ENCODE data around the gene FRY.

Gene FRY

GRCh38 chr13:32173881-32174280 lies 142.3 kb downstream of the FRY start:
- no peak for TF ChIP-seq Cebpa-rat (IDR thresholded peaks at IDR 0.05)
- Histone ChIP-seq H4K20me1 (no peaks in the 10 kb centered on the region), H3K27ac (no peak overlapping the region), H3K27me3 (no peaks in the 10 kb centered on the region), H3K9ac (no peak overlapping the region), H3K4me1 (no peaks in the 10 kb centered on the region), H3K36me3 (no peaks in the 10 kb centered on the region), H3K4me3 (no peak overlapping the region), H3K9me3 (no peaks in the 10 kb centered on the region), H3K4me2 (no peak overlapping the region)

- Histone ChIP-seq H3K9me3 (no peaks in the 10 kb centered on the region), H3K36me3 (no peaks in the 10 kb centered on the region), H3K27ac (no peak overlapping the region), H3K9ac (no peak overlapping the region), H3K4me2 (no peak overlapping the region), H3K4me3 (no peak overlapping the region), H4K20me1 (no peaks in the 10 kb centered on the region), H3K27me3 (no peaks in the 10 kb centered on the region), H3K4me1 (no peaks in the 10 kb centered on the region)
- TF ChIP-seq Cebpa-rat (IDR thresholded peaks at IDR 0.05): no peak
These were observed 142.8 kb downstream of the FRY start for GRCh38 chr13:32174366-32174765.

GRCh38 chr13:32175307-32175706 lies 143.7 kb downstream of the FRY start:
- Histone ChIP-seq H3K27ac (no peak overlapping the region), H3K4me2 (no peak overlapping the region), H3K4me3 (no peak overlapping the region), H3K9ac (no peak overlapping the region), H4K20me1 (no peaks in the 10 kb centered on the region), H3K36me3 (no peaks in the 10 kb centered on the region), H3K4me1 (no peaks in the 10 kb centered on the region), H3K27me3 (no peaks in the 10 kb centered on the region), H3K9me3 (no peaks in the 10 kb centered on the region)
- TF ChIP-seq Cebpa-rat (IDR thresholded peaks at IDR 0.05): no peak

- no peaks in the 10 kb centered on the region for H3K36me3 ChIP-seq
- no peaks in the 10 kb centered on the region for H3K4me1 ChIP-seq
- no peak overlapping the region for H3K27ac ChIP-seq
- no peak overlapping the region for H3K4me2 ChIP-seq
- H3K27me3 ChIP-seq: no peaks in the 10 kb centered on the region
- H3K9me3 ChIP-seq: no peaks in the 10 kb centered on the region
- H4K20me1 ChIP-seq: no peaks in the 10 kb centered on the region
- no peak for TF ChIP-seq Cebpa-rat (IDR thresholded peaks at IDR 0.05)
- H3K4me3 ChIP-seq: no peak overlapping the region
- H3K9ac ChIP-seq: no peak overlapping the region
These were observed 144.4 kb downstream of the FRY start for GRCh38 chr13:32175943-32176342.

GRCh38 chr13:32176696-32177095 lies 145.1 kb downstream of the FRY start:
- no peak for TF ChIP-seq Cebpa-rat (IDR thresholded peaks at IDR 0.05)
- Histone ChIP-seq H3K4me3 (no peak overlapping the region), H4K20me1 (no peaks in the 10 kb centered on the region), H3K27me3 (no peaks in the 10 kb centered on the region), H3K9me3 (no peaks in the 10 kb centered on the region), H3K9ac (no peak overlapping the region), H3K4me2 (no peak overlapping the region), H3K36me3 (no peaks in the 10 kb centered on the region), H3K27ac (no peak overlapping the region), H3K4me1 (no peaks in the 10 kb centered on the region)

GRCh38 chr13:32178763-32179162 lies 147.2 kb downstream of the FRY start:
- Histone ChIP-seq H3K27ac (no peak overlapping the region), H3K4me1 (no peaks in the 10 kb centered on the region), H3K4me2 (no peak overlapping the region), H3K9me3 (no peaks in the 10 kb centered on the region), H3K36me3 (no peaks in the 10 kb centered on the region), H3K27me3 (no peaks in the 10 kb centered on the region), H3K4me3 (no peak overlapping the region), H4K20me1 (no peaks in the 10 kb centered on the region), H3K9ac (no peak overlapping the region)
- TF ChIP-seq Cebpa-rat (IDR thresholded peaks at IDR 0.05): no peak

- H3K27me3 ChIP-seq: no peaks in the 10 kb centered on the region
- no peak overlapping the region for H3K27ac ChIP-seq
- no peaks in the 10 kb centered on the region for H4K20me1 ChIP-seq
- H3K4me3 ChIP-seq: no peak overlapping the region
- no peaks in the 10 kb centered on the region for H3K9me3 ChIP-seq
- H3K4me1 ChIP-seq: no peaks in the 10 kb centered on the region
- no peak for TF ChIP-seq Cebpa-rat (IDR thresholded peaks at IDR 0.05)
- no peaks in the 10 kb centered on the region for H3K36me3 ChIP-seq
- no peak overlapping the region for H3K9ac ChIP-seq
- no peak overlapping the region for H3K4me2 ChIP-seq
These were observed 148.1 kb downstream of the FRY start for GRCh38 chr13:32179708-32180107.

- Histone ChIP-seq H3K9me3 (no peaks in the 10 kb centered on the region), H3K4me2 (no peak overlapping the region), H3K9ac (no peak overlapping the region), H3K27ac (no peak overlapping the region), H3K27me3 (no peaks in the 10 kb centered on the region), H3K36me3 (no peaks in the 10 kb centered on the region), H3K4me1 (no peaks in the 10 kb centered on the region), H4K20me1 (no peaks in the 10 kb centered on the region), H3K4me3 (no peak overlapping the region)
- no peak for TF ChIP-seq Cebpa-rat (IDR thresholded peaks at IDR 0.05)
These were observed 156.1 kb downstream of the FRY start for GRCh38 chr13:32187651-32188050.

- no peak for TF ChIP-seq Cebpa-rat (IDR thresholded peaks at IDR 0.05)
- Histone ChIP-seq H3K4me3 (no peak overlapping the region), H3K36me3 (no peaks in the 10 kb centered on the region), H3K9ac (no peak overlapping the region), H3K9me3 (no peaks in the 10 kb centered on the region), H3K4me2 (no peak overlapping the region), H3K4me1 (no peaks in the 10 kb centered on the region), H4K20me1 (no peaks in the 10 kb centered on the region), H3K27me3 (no peaks in the 10 kb centered on the region), H3K27ac (no peak overlapping the region)
These were observed 160.0 kb downstream of the FRY start for GRCh38 chr13:32191452-32191998.

GRCh38 chr13:32195713-32196112 lies 164.1 kb downstream of the FRY start:
- Histone ChIP-seq H3K36me3 (no peaks in the 10 kb centered on the region), H3K27me3 (no peaks in the 10 kb centered on the region), H3K4me1 (no peaks in the 10 kb centered on the region), H3K4me2 (no peak overlapping the region), H3K4me3 (no peak overlapping the region), H3K9ac (no peak overlapping the region), H3K27ac (no peak overlapping the region), H4K20me1 (no peaks in the 10 kb centered on the region), H3K9me3 (no peaks in the 10 kb centered on the region)
- no peak for TF ChIP-seq Cebpa-rat (IDR thresholded peaks at IDR 0.05)

GRCh38 chr13:32199168-32199567 lies 167.6 kb downstream of the FRY start:
- Histone ChIP-seq H3K4me3 (no peak overlapping the region), H3K36me3 (no peaks in the 10 kb centered on the region), H3K27ac (no peak overlapping the region), H4K20me1 (no peaks in the 10 kb centered on the region), H3K9ac (no peak overlapping the region), H3K4me1 (no peaks in the 10 kb centered on the region), H3K4me2 (no peak overlapping the region), H3K9me3 (no peaks in the 10 kb centered on the region), H3K27me3 (no peaks in the 10 kb centered on the region; the same call in 1 of the 2 replicates)
- TF ChIP-seq Cebpa-rat (IDR thresholded peaks at IDR 0.05): no peak
